ENCODE results near the gene ADH6. TPM values are rescaled to one million over a fixed set of nuclear protein-coding genes. Genes with fewer than 3 reads are reported as not detected.

ADH6 gene
- total RNA-seq, 1 donor from 2014 or later, result not detected

Other genes with a start within 250 kb of the ADH6 start
- 25.3 and 28.7 TPM in 2 replicates for gene METAP1, start 223.5 kb downstream of the ADH6 start, total RNA-seq
- 136 and 142 TPM in 2 replicates for gene ADH5, start 130.5 kb downstream of the ADH6 start, total RNA-seq
- not detected in 2 replicates for gene ADH4, start 74.9 kb downstream of the ADH6 start, total RNA-seq
- gene ADH1A, start 71.7 kb upstream of the ADH6 start, total RNA-seq, result not detected in 2 replicates
- gene ADH1B, start 102.2 kb upstream of the ADH6 start, total RNA-seq, result 5.7 and 8.8 TPM in 2 replicates
- not detected in 2 replicates for gene ADH1C, start 133.5 kb upstream of the ADH6 start, total RNA-seq
- not detected in 2 replicates for gene ADH7, start 216.1 kb upstream of the ADH6 start, total RNA-seq

All from osteocyte (in vitro differentiated cells).